Measurements from ENCODE around the gene TSPAN15.

DNA sequence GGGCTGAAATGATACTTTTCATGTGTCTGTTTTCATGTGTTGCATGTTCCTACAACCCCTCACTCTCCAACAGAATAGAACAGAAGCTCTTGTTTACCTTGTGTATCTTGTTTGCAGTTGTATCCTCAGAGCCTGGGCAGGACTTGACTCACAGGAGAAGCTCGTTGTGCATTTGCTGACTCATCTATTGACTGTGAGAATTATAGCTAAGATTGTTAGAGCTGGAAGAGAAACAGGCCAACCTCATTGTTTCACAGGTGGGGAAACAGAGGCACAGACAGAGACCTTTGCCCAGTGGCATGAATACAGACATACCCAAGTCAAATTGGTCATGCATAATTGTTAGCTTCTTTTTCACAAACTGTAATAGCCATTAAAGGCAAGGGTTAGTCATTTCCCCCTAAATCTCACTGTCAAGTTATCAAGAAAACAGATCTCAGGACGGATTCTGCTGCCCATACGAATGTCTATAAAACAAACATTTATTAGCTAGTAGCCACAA lies 4.6 kb upstream of the TSPAN15 start:
- TF ChIP-seq, protein P1, sequence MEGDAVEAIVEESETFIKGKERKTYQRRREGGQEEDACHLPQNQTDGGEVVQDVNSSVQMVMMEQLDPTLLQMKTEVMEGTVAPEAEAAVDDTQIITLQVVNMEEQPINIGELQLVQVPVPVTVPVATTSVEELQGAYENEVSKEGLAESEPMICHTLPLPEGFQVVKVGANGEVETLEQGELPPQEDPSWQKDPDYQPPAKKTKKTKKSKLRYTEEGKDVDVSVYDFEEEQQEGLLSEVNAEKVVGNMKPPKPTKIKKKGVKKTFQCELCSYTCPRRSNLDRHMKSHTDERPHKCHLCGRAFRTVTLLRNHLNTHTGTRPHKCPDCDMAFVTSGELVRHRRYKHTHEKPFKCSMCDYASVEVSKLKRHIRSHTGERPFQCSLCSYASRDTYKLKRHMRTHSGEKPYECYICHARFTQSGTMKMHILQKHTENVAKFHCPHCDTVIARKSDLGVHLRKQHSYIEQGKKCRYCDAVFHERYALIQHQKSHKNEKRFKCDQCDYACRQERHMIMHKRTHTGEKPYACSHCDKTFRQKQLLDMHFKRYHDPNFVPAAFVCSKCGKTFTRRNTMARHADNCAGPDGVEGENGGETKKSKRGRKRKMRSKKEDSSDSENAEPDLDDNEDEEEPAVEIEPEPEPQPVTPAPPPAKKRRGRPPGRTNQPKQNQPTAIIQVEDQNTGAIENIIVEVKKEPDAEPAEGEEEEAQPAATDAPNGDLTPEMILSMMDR (IDR thresholded peaks at IDR 0.05) = no peak
- no peak for TF ChIP-seq POLR2A (IDR thresholded peaks at IDR 0.05)

Data from right lobe of liver (tissue), 4 donors.